ENCODE measurements around the gene ANKHD1. TPM values are rescaled to one million over a fixed set of nuclear protein-coding genes. Genes with fewer than 3 reads are reported as not detected.

ANKHD1 gene
- total and polyA plus RNA-seq, 9 of the 15 experiments (the other 6 are each of a cell fraction or from before 2014, with no cell fraction given): 38.9 to 138 (median 78.7) TPM

- Histone ChIP-seq H3K9ac (ENCODE audit: insufficient read depth in 1 of 2, low read depth in 2 of 2, low read length in 2 of 2) (peak overlapping the region in 1 of 2 experiments; percentile 61; a peak in 2 of 4 replicates), H3K4me1 (replicated peaks in 1 of 2; ENCODE audit: control insufficient read depth in 2 of 2, insufficient read depth in 2 of 2, low read length in 2 of 2) (peaks cover 27 to 31% of the 10 kb centered on the region in 2 experiments), H3K4me3 (no peak overlapping the region), H3K79me2 (ENCODE audit: control insufficient read depth, insufficient read depth, low read length) (peaks cover 43% of the 10 kb centered on the region), H3K9me3 (replicated peaks; ENCODE audit: control insufficient read depth, insufficient read depth, low read depth, low read length) (no peaks in the 10 kb centered on the region), H3K9me1 (ENCODE audit: control insufficient read depth, insufficient read depth, low read length) (no peaks in the 10 kb centered on the region), H3K36me3 (ENCODE audit: control insufficient read depth, insufficient read depth, low read length) (peaks cover 24% of the 10 kb centered on the region; the same call in 2 of the 3 replicates), H3K4me2 (ENCODE audit: insufficient read depth, low read length) (no peak overlapping the region), H4K20me1 (replicated peaks; ENCODE audit: control insufficient read depth, insufficient read depth, low read length) (0 out of 2 replicates have a peak, but pooled peaks cover 5% of the 10 kb centered on the region), H2AFZ (ENCODE audit: low read depth, low read length) (no peak overlapping the region), H3K27me3 (ENCODE audit: control insufficient read depth in 2 of 2, insufficient read depth in 2 of 2, low read length in 2 of 2) (no peaks in the 10 kb centered on the region), H3K27ac (ENCODE audit: extremely low read depth, low read depth, low read length) (no peak overlapping the region)
- no peak for TF ChIP-seq ETV6 (IDR thresholded peaks at IDR 0.05; ENCODE audit: borderline replicate concordance in 1 of 2, low read depth in 2 of 2, low read length in 1 of 2)
- no peak for TF ChIP-seq ETV6 (CRISPR knock-in tag; IDR thresholded peaks at IDR 0.05; ENCODE audit: borderline replicate concordance)
- no peak for TF ChIP-seq GATAD2B (IDR thresholded peaks at IDR 0.05; ENCODE audit: borderline replicate concordance)
- TF ChIP-seq ZNF253 (CRISPR knock-in tag; conservative IDR thresholded peaks at IDR 0.05): no peak
- no peak for TF ChIP-seq CHD4 (IDR thresholded peaks at IDR 0.05; ENCODE audit: insufficient read depth, insufficient replicate concordance, low read depth, low read length, poor library complexity, severe bottlenecking)
- no peak for TF ChIP-seq ZBTB11 (CRISPR knock-in tag; IDR thresholded peaks at IDR 0.05)
- no peak for TF ChIP-seq E2F6 (IDR thresholded peaks at IDR 0.05; ENCODE audit: borderline replicate concordance in 1 of 2, extremely low read depth in 1 of 2, insufficient read depth in 1 of 2, insufficient read length in 1 of 2, low read depth in 1 of 2, low read length in 1 of 2, poor library complexity in 1 of 2, severe bottlenecking in 1 of 2)
- 77% methylated on average over 5 of the region's 9 CpGs for WGBS (ENCODE audit: insufficient coverage, low coverage, missing lambda C conversion rate)
- DNase-seq (ENCODE audit: extremely low read depth in 1 of 4, low spot score in 3 of 4): no peak
- intact Hi-C loops (cut with micrococcal nuclease) (loop anchor here (5.0 to 10.0 kb wide), 4 partner anchors 156 to 384 kb away; partner anchors contain the start of genes ANKHD1 and CYSTM1), in situ Hi-C loops (cut with MboI) (no loop called here)
- no TSS peak for BruUV-seq (replicated peaks)
- POLR2A ChIA-PET: interaction anchor here (1.6 to 4.2 kb wide), 2 partner anchors 10 kb away, joined by 10 to 56 read pairs; partner anchors contain the start of gene EIF4EBP3
- no peak for ATAC-seq
- CTCF ChIA-PET (ENCODE audit: low intra/inter-chr PET ratio): no interaction called here
- FAIRE-seq: no peak
Observed at GRCh38 chr5:140558542-140558941, 156.9 kb downstream of the ANKHD1 start.
